Tibial nerve (tissue), 3 donors: Measurements from ENCODE around the gene KIF3A.

ENCODE experiments used
- CTCF ChIP-seq, 5 experiments: fragments of 200-600 bp in 3 of 5; fragments of 450-650 bp in 2 of 5; sonication (generic) in 3 of 5; IDR thresholded peaks; one replicate each; pipeline ENCODE4 v1.5.1; 2016 to 2019; ENCODE audit warnings: antibody characterized with exemption in 5 of 5, mild to moderate bottlenecking in 3 of 5, moderate library complexity in 2 of 5
- POLR2A ChIP-seq, 2 donors: fragments of 450-650 bp; IDR thresholded peaks; one replicate each; pipeline ENCODE4 v1.6.1; 2017; ENCODE audit warnings: antibody characterized with exemption in 2 of 2, mild to moderate bottlenecking in 2 of 2, moderate library complexity in 2 of 2

- TF ChIP-seq POLR2A (IDR thresholded peaks at IDR 0.05) (no peak), CTCF (IDR thresholded peaks at IDR 0.05) (no peak)
Measured at GRCh38 chr5:132764051-132764450, 26.7 kb upstream of the KIF3A start.
